Activated CD4-positive, alpha-beta T cell treated with anti-CD3 and anti-CD28 coated beads, Interleukin-2, amount 50 U/mL, for 16 hours (primary cell): Measurements from ENCODE around the gene TSC1.

Experiments
- DNase-seq: peaks from one replicate; pipeline ENCODE4 v3.0.0-alpha.2; 2020

Gene TSC1

DNA sequence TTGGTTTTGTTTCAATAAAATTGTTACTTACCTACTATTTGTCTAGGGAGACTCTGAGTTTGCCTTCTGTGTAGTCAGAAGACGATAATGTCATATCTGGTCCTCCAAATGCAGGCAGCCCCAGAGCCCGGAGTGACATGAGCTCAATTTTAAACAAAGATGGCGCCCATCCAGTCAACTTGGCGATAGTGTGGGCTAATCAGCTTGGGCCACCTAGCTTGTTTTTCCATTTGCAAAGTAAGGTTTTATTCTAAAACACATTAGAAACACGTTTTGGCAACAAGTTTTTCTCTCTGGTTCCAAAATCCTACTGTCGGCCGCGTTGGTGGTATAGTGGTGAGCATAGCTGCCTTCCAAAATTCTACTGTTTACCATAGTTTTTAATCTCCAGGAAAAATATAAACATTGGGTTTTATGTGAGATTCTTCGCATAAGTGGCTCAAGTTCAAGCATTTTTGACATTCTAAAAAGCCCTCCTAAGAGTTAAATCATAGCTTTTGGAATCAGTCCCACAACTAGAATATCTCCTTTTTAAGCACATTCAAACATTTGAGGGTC lies 13.2 kb downstream of the TSC1 start:
- no peak for DNase-seq

DNA sequence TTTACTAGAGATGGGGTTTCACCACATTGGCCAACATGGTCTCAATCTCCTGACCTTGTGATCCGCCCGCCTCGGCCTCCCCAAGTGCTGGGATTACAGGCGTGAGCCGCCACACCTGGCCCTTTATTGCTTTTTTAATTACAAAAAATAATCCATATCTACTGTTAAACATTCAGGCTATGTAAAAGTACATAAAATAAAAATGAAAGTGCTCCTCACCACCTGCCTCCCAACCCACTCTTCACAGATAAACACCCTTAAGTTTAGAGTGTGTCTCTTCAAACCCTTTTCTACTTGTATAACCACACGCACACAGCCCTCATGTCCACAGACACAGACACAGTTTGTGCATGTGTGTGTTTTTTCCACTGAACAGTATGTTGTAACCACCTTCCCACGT lies 16.7 kb downstream of the TSC1 start:
- DNase-seq, result no peak

DNA sequence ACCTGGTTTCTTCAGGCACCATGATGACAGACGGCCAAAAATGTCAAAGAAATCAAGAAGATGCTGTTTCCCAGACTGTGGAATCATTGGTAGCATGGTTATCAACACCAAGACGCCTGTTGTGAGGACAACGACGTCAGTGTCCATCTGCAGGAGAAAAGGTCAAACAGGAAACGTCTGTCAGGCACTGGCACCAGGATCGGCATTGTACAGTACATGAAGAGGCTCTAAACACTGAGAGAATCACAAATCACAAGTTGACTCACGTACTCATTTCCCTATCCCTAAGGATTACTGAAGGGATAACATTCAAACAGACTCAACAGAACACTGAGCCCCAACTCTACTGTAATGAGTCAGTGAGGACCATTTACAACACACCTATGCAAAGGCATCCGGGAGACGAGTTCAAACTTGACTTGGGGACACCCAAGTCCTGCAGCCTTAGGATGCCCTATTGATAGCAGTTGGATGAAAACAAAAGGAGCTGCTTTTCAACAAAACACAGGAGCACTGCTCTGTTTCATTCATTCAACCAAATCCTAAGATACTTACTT lies 21.0 kb downstream of the TSC1 start:
- no peak for DNase-seq

DNA sequence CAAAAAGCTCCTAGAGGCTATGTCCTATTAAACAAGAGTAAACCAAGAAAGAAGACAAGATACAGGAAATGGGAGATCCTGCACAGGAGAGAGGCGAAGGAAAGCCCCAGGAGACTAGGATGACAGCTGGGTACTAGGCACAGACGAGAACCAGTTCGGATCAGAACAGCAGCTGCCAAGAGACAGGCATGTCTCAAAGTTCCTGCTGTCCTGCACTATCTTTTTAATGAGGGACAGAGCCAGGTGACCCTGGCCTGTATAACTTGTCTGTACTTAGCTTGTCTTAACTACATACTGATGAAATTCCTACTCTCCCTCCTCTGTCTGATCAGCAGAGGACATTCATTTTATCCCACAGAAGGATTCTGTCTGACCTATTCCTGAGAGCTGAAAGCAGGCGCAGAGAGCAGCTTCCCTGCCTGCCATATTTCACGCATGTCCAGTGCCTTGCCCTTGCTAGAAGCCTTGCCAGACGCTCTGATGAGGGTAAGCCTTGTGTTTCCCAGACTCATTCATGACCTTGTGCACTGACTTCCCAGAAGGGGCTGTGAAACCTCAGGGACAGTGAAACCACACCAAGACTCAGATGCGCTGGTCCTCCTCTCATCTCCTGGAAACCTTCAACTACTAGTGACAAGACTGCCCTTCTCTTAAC lies 24.7 kb downstream of the TSC1 start:
- DNase-seq, result no peak

DNA sequence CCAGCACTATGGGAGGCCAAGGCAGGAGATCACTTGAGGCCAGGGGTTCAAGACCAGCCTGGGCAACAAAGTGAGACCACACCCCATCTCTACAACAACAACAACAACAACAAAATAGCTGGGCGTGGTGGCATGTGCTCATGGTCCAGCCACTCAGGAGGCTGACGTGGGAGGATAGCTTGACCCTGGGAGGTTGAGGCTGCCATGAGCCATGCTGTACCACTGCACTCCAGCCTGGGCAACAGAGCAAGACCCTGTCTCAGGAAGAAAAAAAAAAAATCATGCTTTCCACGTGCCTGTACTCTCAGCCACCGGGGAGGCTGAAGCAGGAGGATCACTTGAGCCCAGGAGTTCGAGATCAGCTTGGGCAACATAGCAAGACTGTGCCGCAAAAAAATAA lies 29.5 kb downstream of the TSC1 start:
- no peak for DNase-seq

DNA sequence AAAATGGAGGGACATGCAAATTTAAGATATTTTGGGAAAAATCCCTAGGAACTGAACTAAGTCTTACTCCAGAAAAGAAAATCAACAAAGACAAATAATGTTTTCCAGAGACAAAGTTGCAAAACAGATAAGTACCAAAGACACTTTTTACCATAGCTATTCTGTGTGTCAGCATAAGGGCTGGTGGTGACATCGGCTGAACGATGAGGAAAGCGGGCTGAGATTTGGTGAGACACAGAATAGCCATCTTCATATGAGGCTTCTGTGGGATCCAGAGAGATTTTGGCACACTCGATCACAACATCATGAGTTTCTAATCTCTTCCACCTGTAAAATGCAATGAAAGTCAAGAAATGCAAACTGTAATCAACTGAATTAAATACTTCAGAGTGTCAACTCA lies 32.3 kb downstream of the TSC1 start:
- DNase-seq, result no peak

DNA sequence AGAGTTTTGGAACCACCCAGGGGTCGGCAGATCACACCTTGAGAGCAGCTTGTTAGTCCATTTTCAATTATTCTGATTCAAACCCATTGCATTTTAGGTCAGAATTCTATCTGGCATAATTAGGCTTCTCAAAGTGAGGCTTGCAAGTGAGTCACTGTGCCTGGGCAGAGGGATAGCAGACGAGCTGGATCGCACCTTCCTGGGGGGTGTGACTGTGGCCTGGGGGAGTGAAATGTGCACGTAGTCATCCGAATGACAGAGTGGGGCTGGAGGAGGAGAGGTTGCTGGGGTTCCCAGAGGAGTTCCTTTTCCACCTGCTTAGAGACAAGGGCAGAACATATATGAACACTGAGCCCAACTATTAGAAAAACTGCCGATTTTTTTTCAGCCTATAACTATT lies 34.0 kb downstream of the TSC1 start:
- DNase-seq, result no peak

DNA sequence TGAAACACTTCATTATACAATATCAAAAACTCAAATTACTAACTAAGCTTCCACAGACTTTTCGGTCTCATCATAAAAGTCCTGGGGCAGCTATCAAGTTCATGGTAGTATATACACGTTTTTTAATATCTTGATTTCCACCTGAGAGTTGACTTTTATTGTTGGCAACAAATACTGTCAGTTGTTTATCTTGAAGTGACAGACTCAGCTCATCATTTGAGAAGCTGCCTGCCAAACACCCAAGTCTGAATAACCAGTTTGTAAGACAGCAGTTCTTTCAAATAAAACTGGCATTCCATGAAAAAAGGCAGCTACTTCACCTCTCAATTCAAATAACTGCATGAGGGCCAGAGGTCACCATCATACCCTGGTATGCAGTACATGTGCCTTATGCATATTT lies 35.1 kb downstream of the TSC1 start:
- DNase-seq, result no peak

DNA sequence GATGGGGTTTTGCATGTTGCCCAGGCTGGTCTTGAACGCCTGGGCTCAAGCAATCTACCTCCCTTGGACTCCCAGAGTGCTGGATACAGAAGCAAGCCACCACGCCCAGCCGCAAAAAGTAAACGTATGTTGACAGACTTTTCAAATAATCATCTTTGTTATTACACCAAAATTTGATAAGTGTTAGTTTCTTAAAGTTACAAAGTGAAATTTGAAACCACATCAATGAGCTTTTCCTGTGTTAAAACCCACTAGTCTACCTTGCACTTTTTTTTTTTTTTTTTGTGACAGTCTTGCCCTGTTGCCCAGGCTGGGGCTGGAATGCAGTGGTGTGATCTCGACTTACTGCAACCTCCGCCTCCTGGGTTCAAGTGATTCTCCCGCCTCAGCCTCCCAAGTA lies 35.8 kb downstream of the TSC1 start:
- DNase-seq, result no peak

DNA sequence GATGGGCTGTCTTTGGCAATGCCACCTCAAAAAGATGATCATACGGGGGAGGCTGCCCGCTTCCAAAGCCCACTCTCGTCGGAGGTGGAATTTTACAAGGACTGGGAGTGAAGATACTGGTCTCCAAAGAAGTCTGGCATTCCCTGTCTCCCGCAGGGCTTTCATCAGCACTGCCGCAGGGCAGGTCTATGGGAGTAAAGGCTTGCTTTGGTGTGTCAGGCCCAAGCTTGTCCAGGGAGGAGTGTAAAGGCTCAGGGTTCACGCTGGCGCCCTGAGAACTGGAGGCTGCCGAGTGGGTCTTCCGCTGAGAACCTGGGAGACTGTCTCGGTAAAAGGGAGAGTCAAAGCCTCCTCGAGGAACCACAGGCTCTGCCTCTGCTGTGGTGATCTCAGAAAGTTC lies 38.7 kb downstream of the TSC1 start:
- no peak for DNase-seq

DNA sequence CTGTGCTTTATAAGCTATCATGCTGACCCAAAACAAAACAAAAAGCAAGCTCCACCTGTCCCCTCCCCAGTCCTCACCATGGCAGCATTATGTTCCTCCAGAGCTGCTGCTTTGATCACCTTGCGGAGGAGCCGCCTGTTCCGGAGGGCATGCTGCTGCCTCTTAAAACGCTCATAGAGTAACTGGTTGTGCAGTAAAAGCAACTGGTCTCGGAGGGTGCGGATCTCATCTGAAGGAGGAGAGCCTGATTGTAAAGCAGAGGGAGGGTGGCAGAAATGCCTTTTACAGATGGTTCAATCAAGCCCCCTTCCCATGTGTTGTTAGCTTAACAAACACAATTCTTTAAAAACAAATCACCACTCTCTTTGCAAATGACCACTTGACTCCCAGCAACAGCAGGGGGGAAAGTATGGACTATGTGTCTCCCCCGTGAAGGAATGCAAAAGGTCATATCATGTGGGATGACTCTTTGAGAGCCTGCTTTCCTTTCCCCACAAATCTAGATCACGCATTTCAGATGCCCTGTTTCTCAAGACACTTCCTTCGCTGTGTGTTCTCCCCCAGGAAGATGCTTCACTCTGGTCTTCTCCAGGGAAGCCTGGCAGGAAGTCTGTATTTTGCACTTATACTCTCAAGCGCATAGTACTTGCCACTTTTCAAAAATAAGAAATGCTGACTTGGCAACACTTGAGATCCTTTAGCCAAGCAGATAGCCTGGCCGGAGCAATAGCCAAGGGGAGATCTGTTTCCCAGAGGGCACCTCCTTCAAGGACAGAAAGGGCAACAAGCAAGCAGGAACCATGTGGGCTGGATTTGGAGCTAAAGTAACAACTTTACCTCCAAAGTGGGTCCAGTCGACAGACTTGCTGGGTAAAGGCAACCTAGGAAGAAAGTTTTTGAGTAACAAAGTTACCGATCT lies 40.6 kb downstream of the TSC1 start:
- no peak for DNase-seq

DNA sequence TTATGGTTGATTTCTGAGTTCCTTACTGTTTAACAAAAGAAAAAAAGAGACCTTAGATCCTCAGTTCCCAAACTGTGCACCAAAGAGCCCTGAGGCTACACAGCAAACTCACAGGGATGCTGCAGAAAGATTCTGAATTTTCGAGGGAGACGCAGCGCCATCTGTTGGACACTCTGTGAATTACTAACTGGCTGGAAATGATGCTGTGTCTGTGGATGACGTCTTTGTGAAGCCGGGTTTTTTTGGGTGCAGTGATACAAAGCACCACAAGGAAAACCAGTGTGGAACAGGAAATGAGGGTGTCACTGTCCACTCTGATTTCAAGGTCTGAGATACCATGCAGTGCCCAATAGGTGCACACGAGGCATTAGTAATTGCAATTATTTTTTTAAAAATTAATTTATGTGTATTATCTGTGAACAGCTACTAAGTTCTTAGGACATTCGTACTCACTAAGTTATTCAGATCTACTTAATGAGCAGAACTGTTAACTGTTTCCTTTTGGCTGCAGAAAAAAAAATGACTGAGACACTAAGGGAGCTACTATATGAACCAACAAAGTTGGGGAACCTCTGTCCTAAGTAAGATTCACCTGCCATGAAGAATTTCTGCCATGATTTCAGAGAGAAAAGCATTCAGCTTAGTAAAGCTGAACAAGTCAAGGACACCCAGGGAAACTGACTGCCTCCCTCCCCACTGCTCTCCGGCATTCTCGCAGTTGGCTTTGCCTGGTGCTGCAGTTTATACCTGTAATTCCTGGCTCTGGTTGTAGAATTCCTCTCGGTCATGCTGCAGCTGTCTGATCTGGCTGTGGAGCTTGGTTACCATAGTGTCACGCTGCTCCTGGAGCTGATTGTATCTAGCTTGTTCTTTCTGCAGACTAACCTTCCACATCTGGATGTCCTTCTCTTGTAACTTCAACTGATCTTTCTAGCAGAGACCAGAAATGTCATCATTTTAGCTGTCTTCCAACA lies 42.3 kb downstream of the TSC1 start:
- peak; percentile 80 for DNase-seq

DNA sequence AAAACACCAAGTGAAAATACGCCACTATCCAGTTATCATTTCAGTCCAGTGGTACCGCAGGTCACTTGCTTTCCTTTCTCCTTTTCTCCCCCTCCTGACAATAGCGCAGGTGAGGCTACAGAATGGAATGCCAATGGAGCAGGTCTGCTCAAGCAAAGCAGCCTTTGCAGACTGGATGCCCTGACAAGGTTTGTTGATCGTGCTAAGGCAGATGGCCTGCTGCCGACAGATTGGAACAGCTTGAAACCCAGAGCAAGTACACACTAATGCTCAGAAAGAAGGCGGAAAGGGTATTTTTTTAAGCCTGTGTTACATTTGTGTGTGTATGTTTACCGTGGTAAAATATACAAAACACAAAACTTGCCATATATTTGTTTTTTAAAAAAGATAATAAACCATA lies 46.4 kb downstream of the TSC1 start:
- DNase-seq, result no peak

DNA sequence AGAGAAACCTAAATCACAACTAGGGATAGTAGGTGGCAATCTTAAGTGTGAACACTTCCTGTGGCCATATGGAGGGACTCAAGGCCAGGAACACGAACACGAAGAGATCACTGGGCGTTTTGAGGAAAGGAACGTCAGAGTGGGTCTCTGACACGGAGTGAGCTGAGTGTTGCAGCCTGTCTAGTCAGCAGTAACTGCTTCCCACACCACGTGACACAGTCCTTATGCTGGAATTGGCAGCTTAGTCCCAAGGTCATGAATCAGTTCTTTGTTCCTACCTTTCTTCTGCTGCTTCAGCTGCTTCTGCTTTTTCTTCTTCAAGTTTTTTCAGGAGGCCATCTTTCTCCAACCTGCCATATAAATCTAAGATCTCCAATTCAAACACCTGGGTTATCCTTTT lies 47.5 kb downstream of the TSC1 start:
- DNase-seq, result no peak

DNA sequence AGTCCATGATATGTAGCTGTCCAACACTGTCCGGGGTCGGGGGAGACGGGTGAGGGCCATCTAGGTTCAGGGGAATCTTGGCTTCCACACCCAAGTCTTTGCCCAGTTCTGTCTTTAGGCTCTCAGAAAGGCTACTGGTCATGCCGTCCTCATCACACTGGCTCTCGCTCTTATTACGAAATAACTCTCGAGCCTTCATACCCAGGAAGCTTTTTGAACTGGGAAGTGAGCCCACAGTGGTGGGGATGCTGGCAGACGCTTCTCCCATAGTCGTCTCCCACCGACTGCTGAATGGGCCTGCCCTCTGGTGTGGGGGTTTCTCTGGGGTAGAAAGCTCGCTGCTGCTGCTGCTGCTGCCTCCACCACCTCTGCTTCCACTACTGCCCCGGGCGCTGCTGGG lies 48.2 kb downstream of the TSC1 start:
- DNase-seq, result no peak

DNA sequence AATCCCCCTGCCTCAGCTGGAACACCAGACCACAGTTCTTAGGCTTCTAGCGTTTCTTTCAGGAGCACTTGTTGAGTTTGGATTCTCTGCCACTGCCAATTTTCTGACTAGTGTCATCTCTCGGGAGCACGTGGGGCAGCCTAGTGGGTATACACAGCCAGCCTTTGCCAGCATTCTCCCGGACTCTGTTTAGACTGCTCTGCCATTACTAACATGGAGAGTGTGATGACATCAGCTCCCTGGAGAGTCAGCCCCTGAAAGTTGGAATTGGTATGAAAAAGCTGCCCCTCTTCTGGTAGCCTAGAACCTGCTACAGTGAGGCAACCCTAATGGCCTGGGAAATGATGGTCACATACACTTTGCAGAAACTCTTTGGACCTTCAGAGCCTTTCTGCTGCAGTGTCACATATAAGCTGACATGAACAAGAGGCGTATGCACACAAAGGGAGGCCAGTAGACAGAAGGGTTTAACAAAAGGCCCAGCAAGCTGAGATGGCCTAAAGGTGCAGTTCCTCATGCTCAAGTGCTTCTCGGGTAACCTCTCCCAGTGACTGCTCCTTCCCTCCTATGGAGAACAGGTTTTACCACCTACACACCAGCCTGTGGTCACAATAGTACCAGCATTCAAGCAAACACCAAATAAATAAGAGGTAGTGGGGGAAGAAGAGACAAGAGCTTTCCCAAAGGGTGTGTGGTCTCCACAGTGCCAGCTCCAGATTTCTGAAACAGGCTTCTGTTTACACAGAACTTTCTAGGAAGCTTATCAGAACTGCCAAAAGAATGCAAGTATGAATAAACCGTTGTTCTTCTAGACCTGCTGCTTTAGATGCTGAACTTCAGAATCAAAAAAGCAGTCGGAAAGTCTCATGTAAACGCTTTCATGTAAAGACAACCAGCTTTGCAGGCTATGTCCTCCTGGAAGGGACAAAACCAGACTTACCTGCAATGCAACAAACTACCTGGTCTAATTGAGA lies 49.3 kb downstream of the TSC1 start:
- DNase-seq, result no peak

DNA sequence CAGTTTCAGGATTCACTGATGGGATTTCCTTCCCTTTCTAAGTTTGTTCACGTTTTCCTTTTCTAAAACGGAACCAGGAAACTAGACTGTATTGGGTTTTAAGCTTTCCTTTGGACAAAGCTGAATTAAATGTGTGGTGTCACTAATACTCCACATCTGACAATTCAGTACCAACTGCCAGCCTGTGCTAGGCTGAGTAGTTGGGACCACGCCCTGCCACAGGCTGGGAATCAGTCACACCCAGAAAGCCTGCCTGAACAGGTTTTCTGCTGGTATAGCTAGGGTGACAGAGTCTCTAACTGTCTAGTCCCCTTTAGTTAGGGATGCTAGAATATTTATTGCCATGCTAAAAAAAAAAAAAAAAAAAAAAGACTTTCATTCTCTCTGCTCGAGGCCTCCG lies 50.1 kb downstream of the TSC1 start:
- DNase-seq, result no peak

DNA sequence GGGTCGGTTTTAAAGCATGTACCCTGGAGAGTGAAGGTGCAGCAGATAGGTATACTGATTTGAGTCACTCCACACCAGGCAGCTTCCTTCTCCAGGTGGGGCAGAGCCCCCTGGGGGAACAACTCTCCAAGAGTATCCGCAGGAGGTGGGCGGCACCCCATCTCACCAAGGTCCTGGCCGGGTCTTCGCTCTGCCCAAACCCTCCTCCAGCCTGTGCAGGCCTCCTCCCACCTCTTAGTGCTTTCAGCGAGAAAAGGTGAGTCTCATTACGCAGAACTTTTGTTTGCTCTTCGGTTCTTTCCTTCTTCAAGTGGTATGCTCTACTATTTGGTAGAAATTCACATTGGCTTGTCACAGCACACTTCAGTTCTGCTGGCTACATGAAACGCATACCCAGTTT lies 52.0 kb downstream of the TSC1 start:
- no peak for DNase-seq

DNA sequence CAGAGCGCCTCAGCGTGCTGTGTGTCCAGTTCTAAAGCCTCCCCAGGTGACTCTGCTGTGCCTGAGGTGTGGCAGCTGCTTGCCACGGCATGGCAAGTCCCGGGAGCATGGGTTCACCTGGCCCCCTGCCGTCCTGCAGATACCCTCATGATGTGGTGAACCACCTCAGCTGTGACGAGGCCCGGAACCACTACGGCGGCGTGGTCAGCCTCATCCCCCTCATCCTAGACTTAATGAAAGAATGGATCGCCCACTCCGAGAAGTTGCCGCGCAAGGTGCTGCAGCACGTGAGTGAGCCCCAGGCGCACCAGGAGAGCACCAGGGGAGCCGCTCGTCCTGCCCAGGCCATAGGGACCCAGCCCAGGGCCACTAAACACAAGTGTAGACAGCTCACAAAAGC lies 56.3 kb downstream of the TSC1 start:
- no peak for DNase-seq

DNA sequence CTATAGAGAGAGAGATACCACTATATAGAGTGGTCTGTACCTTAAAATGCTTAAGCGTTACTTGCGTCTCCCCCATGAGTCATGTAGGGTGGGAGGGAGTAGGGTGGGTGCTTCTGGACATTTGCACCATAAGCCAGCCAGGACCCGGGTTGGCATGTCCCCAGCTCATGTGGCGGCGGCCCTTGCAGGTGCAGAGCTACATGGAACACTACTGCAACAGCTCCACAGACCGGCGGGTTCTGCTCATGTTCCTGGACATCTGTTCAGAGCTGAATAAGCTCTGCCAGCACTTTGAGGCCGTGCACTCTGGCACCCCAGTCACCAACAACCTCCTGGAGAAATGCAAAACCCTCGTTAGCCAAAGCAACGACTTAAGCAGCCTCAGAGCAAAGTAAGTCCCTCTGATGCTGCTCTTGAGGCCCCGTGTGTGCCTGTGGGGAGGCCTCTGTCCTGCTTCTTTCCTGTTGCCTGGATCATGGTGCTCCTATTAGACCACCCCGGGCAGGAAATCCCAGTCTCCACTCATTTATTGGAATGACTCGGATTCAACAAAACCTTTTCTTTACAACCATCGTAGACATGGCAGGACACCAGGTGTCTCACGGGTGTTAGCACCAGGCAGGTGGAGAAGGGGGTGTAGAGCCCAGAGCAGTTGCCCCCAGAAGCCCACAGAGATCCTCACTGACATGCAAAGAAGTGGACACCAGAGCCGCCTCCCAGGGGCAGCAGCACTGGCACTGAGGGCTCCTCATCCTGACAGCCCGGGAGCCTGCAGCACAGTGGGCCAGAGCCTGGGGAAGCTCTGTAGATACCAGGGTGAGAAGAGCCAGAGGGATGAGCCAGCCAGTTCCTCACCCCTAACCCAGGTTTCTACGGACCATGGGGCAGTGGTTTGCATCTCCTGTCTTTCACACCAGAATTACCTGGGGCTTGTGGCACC lies 57.0 kb downstream of the TSC1 start:
- DNase-seq, result no peak
